IPS-15b (cell line): ENCODE measurements around the gene ZNF552.
"Not testable (repeated sequence)": the region's sequence is repeated elsewhere in the genome, so short reads cannot be mapped to it uniquely, and the experiment has no call there.

Experiments used
- H3K27me3 ChIP-seq: one replicate; pipeline ENCODE4 v1.6.1; 2013; ENCODE audit warnings: low read length; ENCODE audit not compliant: control insufficient read depth, insufficient read depth
- H3K36me3 ChIP-seq: one replicate; pipeline ENCODE4 v1.6.1; 2013; ENCODE audit warnings: low read length; ENCODE audit not compliant: control insufficient read depth, insufficient read depth
- H3K4me1 ChIP-seq: one replicate; pipeline ENCODE4 v1.6.1; 2013; ENCODE audit warnings: mild to moderate bottlenecking, low read length; ENCODE audit not compliant: control insufficient read depth, insufficient read depth
- H3K4me3 ChIP-seq: one replicate; pipeline ENCODE4 v1.5.1; 2013; ENCODE audit warnings: low read depth, low read length
- H3K9ac ChIP-seq: one replicate; pipeline ENCODE4 v1.6.1; 2013; ENCODE audit warnings: low read depth, mild to moderate bottlenecking, low read length
- H3K9me3 ChIP-seq: one replicate; pipeline ENCODE4 v1.6.1; 2013; ENCODE audit warnings: mild to moderate bottlenecking, low read length; ENCODE audit not compliant: control insufficient read depth, insufficient read depth

The ZNF552 gene

GRCh38 chr19:57814505-57815246 is at the start of gene ZNF552:
ZNF552 (minus strand) TSS chr19:57814913; CDS start chr19:57814743, 170 bp downstream.
- Histone ChIP-seq H3K27me3 (no peaks in the 10 kb centered on the region), H3K4me3 (peak within 1 kb of the TSS; percentile 80), H3K9me3 (no peaks in the 10 kb centered on the region), H3K4me1 (peaks cover 2% of the 10 kb centered on the region), H3K36me3 (peaks cover 16% of the 10 kb centered on the region), H3K9ac (peak within 1 kb of the TSS; percentile 63)

GRCh38 chr19:57862351-57862750 is 47.6 kb upstream of the ZNF552 start:
- peaks cover 34% of the 10 kb centered on the region for H3K36me3 ChIP-seq

GRCh38 chr19:57854117-57854516 is 39.4 kb upstream of the ZNF552 start:
- not testable (repeated sequence) for H3K4me3 ChIP-seq, H3K4me1 ChIP-seq, H3K27me3 ChIP-seq, H3K9ac ChIP-seq, H3K9me3 ChIP-seq
- H3K36me3 ChIP-seq = peaks cover 12% of the 10 kb centered on the region

More at GRCh38 chr19:57862351-57862750, 47.6 kb upstream of the ZNF552 start:
- H3K27me3 ChIP-seq, H3K9me3 ChIP-seq, H3K9ac ChIP-seq, H3K4me3 ChIP-seq, H3K4me1 ChIP-seq: not testable (repeated sequence)

- H3K4me3 ChIP-seq, H3K27me3 ChIP-seq, H3K9me3 ChIP-seq, H3K36me3 ChIP-seq, H3K4me1 ChIP-seq, H3K9ac ChIP-seq: not testable (repeated sequence)
Measured at GRCh38 chr19:57851812-57852603, 37.3 kb upstream of the ZNF552 start.

GRCh38 chr19:57850553-57851017 is 35.9 kb upstream of the ZNF552 start:
- peaks cover 6% of the 10 kb centered on the region for H3K4me1 ChIP-seq
- peak overlapping the region; percentile 97 for H3K4me3 ChIP-seq
- H3K9ac ChIP-seq = peak overlapping the region; percentile 98
- no peaks in the 10 kb centered on the region for H3K36me3 ChIP-seq
- H3K27me3 ChIP-seq = no peaks in the 10 kb centered on the region
- no peaks in the 10 kb centered on the region for H3K9me3 ChIP-seq

GRCh38 chr19:57849666-57850473 is 35.2 kb upstream of the ZNF552 start, which contains the start of gene ZNF587:
ZNF587 (plus strand) TSS chr19:57849859; CDS start chr19:57850039, 180 bp downstream.
- H3K9ac ChIP-seq = peak within 1 kb of the TSS; percentile 98
- H3K36me3 ChIP-seq, H3K4me1 ChIP-seq, H3K27me3 ChIP-seq, H3K9me3 ChIP-seq: not testable (repeated sequence)
- H3K4me3 ChIP-seq = peak within 1 kb of the TSS; percentile 97

GRCh38 chr19:57849162-57849665 is 34.5 kb upstream of the ZNF552 start:
- H3K9me3 ChIP-seq = not testable (repeated sequence)
- peak overlapping the region; percentile 97 for H3K4me3 ChIP-seq

GRCh38 chr19:57847164-57847563 is 32.5 kb upstream of the ZNF552 start:
- H3K27me3 ChIP-seq, H3K36me3 ChIP-seq, H3K9ac ChIP-seq, H3K4me1 ChIP-seq, H3K9me3 ChIP-seq, H3K4me3 ChIP-seq: not testable (repeated sequence)

More at GRCh38 chr19:57849162-57849665, 34.5 kb upstream of the ZNF552 start:
- H3K4me1 ChIP-seq, H3K27me3 ChIP-seq, H3K9ac ChIP-seq, H3K36me3 ChIP-seq: not testable (repeated sequence)

- no peak overlapping the region for H3K4me3 ChIP-seq
- H3K9ac ChIP-seq = no peak overlapping the region
- H3K9me3 ChIP-seq = no peaks in the 10 kb centered on the region
- H3K36me3 ChIP-seq = peaks cover 23% of the 10 kb centered on the region
- no peaks in the 10 kb centered on the region for H3K4me1 ChIP-seq
- H3K27me3 ChIP-seq = no peaks in the 10 kb centered on the region
Measured at GRCh38 chr19:57841122-57841763, 26.5 kb upstream of the ZNF552 start.

- not testable (repeated sequence) for H3K9ac ChIP-seq, H3K4me1 ChIP-seq, H3K27me3 ChIP-seq, H3K9me3 ChIP-seq, H3K4me3 ChIP-seq
- peaks cover 23% of the 10 kb centered on the region for H3K36me3 ChIP-seq
Measured at GRCh38 chr19:57838622-57839191, 24.0 kb upstream of the ZNF552 start.

GRCh38 chr19:57836991-57837390 is 22.3 kb upstream of the ZNF552 start:
- not testable (repeated sequence) for H3K9ac ChIP-seq, H3K9me3 ChIP-seq, H3K4me1 ChIP-seq, H3K27me3 ChIP-seq, H3K4me3 ChIP-seq
- H3K36me3 ChIP-seq = peaks cover 19% of the 10 kb centered on the region
